T-helper 17 cell (primary cell): Measurements from ENCODE around the gene ST6GAL1. TPM values are rescaled to one million over a fixed set of nuclear protein-coding genes. Genes with fewer than 3 reads are reported as not detected.
A peak's percentile ranks its signal among the peaks of the same experiment; 100 is the strongest.
"Not testable (repeated sequence)": the region's sequence is repeated elsewhere in the genome, so short reads cannot be mapped to it uniquely, and the experiment has no call there.

Experiments
- ATAC-seq: fragments of 150-1000 bp; cut with Tn5 transposase; 2 replicates; pipeline ENCODE4 v1.10.0; 2021; ENCODE audit warnings: mild to moderate bottlenecking, moderate library complexity
- DNase-seq, 3 donors: peaks; one replicate each; pipeline versions ENCODE4 v3.0.0 to v3.0.0-alpha.2; 2020 to 2021
- H3K9me3 ChIP-seq: one replicate; pipeline ENCODE4 v1.7.0; 2013; ENCODE audit warnings: low read length, mild to moderate bottlenecking; ENCODE audit not compliant: control insufficient read depth, poor library complexity, severe bottlenecking
- H3K27ac Mint-ChIP-seq: one replicate; pipeline ENCODE4 v1.8.0; 2022; ENCODE audit warnings: mild to moderate bottlenecking, moderate library complexity, mixed read lengths
- H3K27me3 Mint-ChIP-seq: one replicate; pipeline ENCODE4 v1.8.0; 2022; ENCODE audit warnings: mixed read lengths
- H3K36me3 Mint-ChIP-seq: one replicate; pipeline ENCODE4 v1.8.0; 2022; ENCODE audit warnings: low read depth, mixed read lengths
- H3K4me1 Mint-ChIP-seq: one replicate; pipeline ENCODE4 v1.8.0; 2022; ENCODE audit warnings: mild to moderate bottlenecking, mixed read lengths
- H3K4me3 Mint-ChIP-seq: one replicate; pipeline ENCODE4 v1.8.0; 2022; ENCODE audit warnings: mild to moderate bottlenecking, moderate library complexity, mixed read lengths
- total RNA-seq, 4 donors: library from RNA in 2 of 4; stranded (reverse) in 2 of 4; gene quantifications; one replicate each; pipeline ENCODE4 v1.2.3 and lab custom pipeline; 2022 to 2026

Gene ST6GAL1
- total RNA-seq, 2 donors from 2014 or later, result 109 to 134 TPM

- not testable (repeated sequence) for ATAC-seq, DNase-seq, H3K27ac Mint-ChIP-seq, H3K4me3 Mint-ChIP-seq, H3K9me3 ChIP-seq, H3K27me3 Mint-ChIP-seq
- H3K4me1 Mint-ChIP-seq, result peaks cover 25% of the 10 kb centered on the region
- peaks cover 25% of the 10 kb centered on the region for H3K36me3 Mint-ChIP-seq
These were observed 122.1 kb downstream of the ST6GAL1 start for GRCh38 chr3:187052427-187052826.

GRCh38 chr3:187054433-187054832 lies 124.1 kb downstream of the ST6GAL1 start:
- ATAC-seq, H3K4me3 Mint-ChIP-seq, H3K27ac Mint-ChIP-seq, H3K9me3 ChIP-seq, H3K27me3 Mint-ChIP-seq, DNase-seq: not testable (repeated sequence)
- peaks cover 24% of the 10 kb centered on the region for H3K36me3 Mint-ChIP-seq
- H3K4me1 Mint-ChIP-seq, result peaks cover 22% of the 10 kb centered on the region

- not testable (repeated sequence) for H3K27ac Mint-ChIP-seq, H3K9me3 ChIP-seq, DNase-seq, H3K4me3 Mint-ChIP-seq, ATAC-seq, H3K27me3 Mint-ChIP-seq
- Mint-ChIP-seq H3K36me3 (peaks cover 19% of the 10 kb centered on the region), H3K4me1 (peaks cover 23% of the 10 kb centered on the region)
These were observed 127.5 kb downstream of the ST6GAL1 start for GRCh38 chr3:187057803-187058202.

GRCh38 chr3:187061748-187062147 lies 131.4 kb downstream of the ST6GAL1 start:
- no peaks in the 10 kb centered on the region for H3K9me3 ChIP-seq
- Mint-ChIP-seq H3K27ac (peak overlapping the region; percentile 82), H3K4me1 (peaks cover 46% of the 10 kb centered on the region), H3K27me3 (no peaks in the 10 kb centered on the region), H3K36me3 (peaks cover 12% of the 10 kb centered on the region), H3K4me3 (no peak overlapping the region)
- DNase-seq (no peak), ATAC-seq (no peak)

- H3K4me1 Mint-ChIP-seq, result peaks cover 51% of the 10 kb centered on the region
- H3K27me3 Mint-ChIP-seq, result no peaks in the 10 kb centered on the region
- ATAC-seq (no peak), DNase-seq (no peak)
- peak overlapping the region; percentile 94 for H3K27ac Mint-ChIP-seq
- peak overlapping the region; percentile 69 for H3K4me3 Mint-ChIP-seq
- H3K9me3 ChIP-seq, result no peaks in the 10 kb centered on the region
- H3K36me3 Mint-ChIP-seq, result peaks cover 10% of the 10 kb centered on the region
These were observed 132.3 kb downstream of the ST6GAL1 start for GRCh38 chr3:187062526-187063177.

- Mint-ChIP-seq H3K4me3 (peak overlapping the region; percentile 69), H3K27me3 (no peaks in the 10 kb centered on the region), H3K36me3 (peaks cover 10% of the 10 kb centered on the region), H3K4me1 (peaks cover 51% of the 10 kb centered on the region), H3K27ac (peak overlapping the region; percentile 94)
- H3K9me3 ChIP-seq, result no peaks in the 10 kb centered on the region
- ATAC-seq (peak; percentile 53), DNase-seq (no peak)
These were observed 133.2 kb downstream of the ST6GAL1 start for GRCh38 chr3:187063286-187064121.

- no peaks in the 10 kb centered on the region for H3K27me3 Mint-ChIP-seq
- no peak overlapping the region for H3K4me3 Mint-ChIP-seq
- H3K9me3 ChIP-seq, result no peaks in the 10 kb centered on the region
- ATAC-seq (no peak), DNase-seq (no peak)
- peak overlapping the region; percentile 94 for H3K27ac Mint-ChIP-seq
- H3K36me3 Mint-ChIP-seq, result peaks cover 10% of the 10 kb centered on the region
- H3K4me1 Mint-ChIP-seq, result peaks cover 47% of the 10 kb centered on the region
These were observed 134.1 kb downstream of the ST6GAL1 start for GRCh38 chr3:187064210-187065115.

GRCh38 chr3:187066228-187066995 lies 136.1 kb downstream of the ST6GAL1 start:
- DNase-seq (peak in 2 of 3 donors; percentile 21 to 22), ATAC-seq (peak; percentile 75)
- Mint-ChIP-seq H3K27ac (peak overlapping the region; percentile 79), H3K27me3 (no peaks in the 10 kb centered on the region), H3K4me1 (peaks cover 48% of the 10 kb centered on the region), H3K36me3 (peaks cover 11% of the 10 kb centered on the region), H3K4me3 (peak overlapping the region; percentile 55)
- no peaks in the 10 kb centered on the region for H3K9me3 ChIP-seq

- Mint-ChIP-seq H3K4me3 (no peak overlapping the region), H3K27ac (peak overlapping the region; percentile 54), H3K27me3 (no peaks in the 10 kb centered on the region), H3K4me1 (peaks cover 32% of the 10 kb centered on the region), H3K36me3 (peaks cover 6% of the 10 kb centered on the region)
- ATAC-seq, result no peak
- no peaks in the 10 kb centered on the region for H3K9me3 ChIP-seq
- DNase-seq, result no peak
These were observed 138.5 kb downstream of the ST6GAL1 start for GRCh38 chr3:187068787-187069186.

- no peak for DNase-seq
- Mint-ChIP-seq H3K4me3 (no peak overlapping the region), H3K27me3 (no peaks in the 10 kb centered on the region), H3K27ac (peak overlapping the region; percentile 54), H3K4me1 (peaks cover 27% of the 10 kb centered on the region), H3K36me3 (peaks cover 10% of the 10 kb centered on the region)
- H3K9me3 ChIP-seq, result no peaks in the 10 kb centered on the region
- ATAC-seq, result no peak
These were observed 139.7 kb downstream of the ST6GAL1 start for GRCh38 chr3:187069857-187070516.

- Mint-ChIP-seq H3K4me1 (peaks cover 25% of the 10 kb centered on the region), H3K36me3 (peaks cover 13% of the 10 kb centered on the region), H3K27ac (no peak overlapping the region), H3K27me3 (no peaks in the 10 kb centered on the region), H3K4me3 (no peak overlapping the region)
- ATAC-seq, result no peak
- DNase-seq, result no peak
- no peaks in the 10 kb centered on the region for H3K9me3 ChIP-seq
These were observed 141.8 kb downstream of the ST6GAL1 start for GRCh38 chr3:187072102-187072501.

- peak; percentile 36 for ATAC-seq
- Mint-ChIP-seq H3K4me1 (peaks cover 22% of the 10 kb centered on the region), H3K36me3 (peaks cover 13% of the 10 kb centered on the region), H3K27ac (no peak overlapping the region), H3K4me3 (no peak overlapping the region), H3K27me3 (no peaks in the 10 kb centered on the region)
- no peaks in the 10 kb centered on the region for H3K9me3 ChIP-seq
- no peak for DNase-seq
These were observed 142.2 kb downstream of the ST6GAL1 start for GRCh38 chr3:187072511-187072910.
